ENCODE data around the gene MAP2K5.

MAP2K5 gene

DNA sequence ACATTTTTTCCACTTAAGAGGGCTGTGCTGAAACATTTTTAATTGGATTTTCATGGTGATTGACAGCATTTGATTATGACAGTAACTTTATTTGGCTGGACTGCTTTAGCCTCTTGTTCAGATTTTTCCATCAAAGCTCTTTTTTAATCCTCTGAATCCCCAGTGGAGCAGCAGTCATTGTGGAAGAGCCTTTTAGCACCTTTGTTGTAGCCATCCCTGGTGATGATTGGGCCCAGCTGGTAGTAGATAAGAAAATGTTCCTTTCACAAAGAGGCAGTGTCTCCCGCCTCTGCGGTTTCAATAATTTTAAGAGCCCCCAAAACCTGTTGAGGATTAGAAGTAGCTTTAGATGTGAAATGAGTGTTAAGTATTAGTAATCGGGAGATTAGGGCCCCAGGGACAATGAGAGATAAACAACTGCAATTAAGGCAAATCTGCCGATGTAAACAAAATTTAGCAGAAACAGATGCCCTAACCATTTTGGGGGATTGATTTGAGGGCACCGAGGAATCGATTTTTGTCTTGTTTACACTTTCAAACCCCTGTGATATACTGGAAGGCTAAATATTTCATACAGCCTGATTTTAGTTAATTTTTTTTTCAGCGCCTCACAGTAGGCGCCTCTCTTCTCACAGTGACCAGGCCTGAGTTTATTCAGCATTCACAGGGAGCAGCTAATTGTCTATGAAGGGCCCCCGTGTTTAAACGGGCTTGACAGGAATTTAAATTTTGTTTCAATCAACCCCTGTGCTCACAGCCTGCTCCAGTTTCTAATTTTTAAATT, 239.6 kb downstream of the MAP2K5 start:
- peaks cover 18 to 35% of the 10 kb centered on the region in 2 donors for H3K4me1 ChIP-seq (ENCODE audit: control insufficient read depth in 2 of 2, insufficient read depth in 1 of 2, low read depth in 1 of 2, low read length in 2 of 2)
- no peak overlapping the region for H2BK120ac ChIP-seq (ENCODE audit: low read depth, low read length)
- H3K9ac ChIP-seq (ENCODE audit: low read depth, low read length, poor library complexity): no peak overlapping the region
- no peaks in the 10 kb centered on the region for H3K9me3 ChIP-seq (replicated peaks in 1 of 2; ENCODE audit: control insufficient read depth in 2 of 2, insufficient read depth in 1 of 2, low read depth in 1 of 2, low read length in 2 of 2)
- DNase-seq (ENCODE audit: low spot score): peak; percentile 36
- H3K27ac ChIP-seq (replicated peaks; ENCODE audit: low read length): peak overlapping the region; percentile 84
- no CpG with 5 or more reads among the region's 10 CpGs for WGBS, 2 donors (ENCODE audit: extremely low coverage in 2 of 2, insufficient read length in 2 of 2, insufficient replicate concordance in 1 of 2)
- H3K36me3 ChIP-seq (replicated peaks in 1 of 2; ENCODE audit: control insufficient read depth in 2 of 2, insufficient read depth in 2 of 2, low read length in 2 of 2): no peaks in the 10 kb centered on the region
- peaks cover 2% of the 10 kb centered on the region for H3K79me1 ChIP-seq (ENCODE audit: low read depth, low read length)
- no peak overlapping the region for H2BK12ac ChIP-seq (ENCODE audit: low read length)
- H2BK15ac ChIP-seq (ENCODE audit: low read length): no peak overlapping the region
- H3K18ac ChIP-seq (ENCODE audit: low read length): no peak overlapping the region
- H3K4me2 ChIP-seq (ENCODE audit: insufficient read depth, low read length, poor library complexity, severe bottlenecking): no peak overlapping the region
- H3K14ac ChIP-seq (ENCODE audit: low read length): no peak overlapping the region
- no peak overlapping the region for H4K8ac ChIP-seq (ENCODE audit: low read depth, low read length)
- peak overlapping the region; percentile 59 for H2BK5ac ChIP-seq (ENCODE audit: low read length)
- H3K4me3 ChIP-seq (ENCODE audit: low read length in 2 of 2): no peak overlapping the region
- H4K91ac ChIP-seq (ENCODE audit: low read depth, low read length, poor library complexity): no peak overlapping the region
- no peak overlapping the region for H3K4ac ChIP-seq (ENCODE audit: low read length)
- peak overlapping the region; percentile 30 for H2AFZ ChIP-seq (ENCODE audit: low read length)
- H3K27me3 ChIP-seq (ENCODE audit: control insufficient read depth in 3 of 3, insufficient read depth in 3 of 3, low read depth in 1 of 3, low read length in 3 of 3): no peaks in the 10 kb centered on the region
- H3K23ac ChIP-seq (ENCODE audit: low read depth, low read length, poor library complexity): no peak overlapping the region
- H2AK5ac ChIP-seq (ENCODE audit: low read depth, low read length): no peak overlapping the region

DNA sequence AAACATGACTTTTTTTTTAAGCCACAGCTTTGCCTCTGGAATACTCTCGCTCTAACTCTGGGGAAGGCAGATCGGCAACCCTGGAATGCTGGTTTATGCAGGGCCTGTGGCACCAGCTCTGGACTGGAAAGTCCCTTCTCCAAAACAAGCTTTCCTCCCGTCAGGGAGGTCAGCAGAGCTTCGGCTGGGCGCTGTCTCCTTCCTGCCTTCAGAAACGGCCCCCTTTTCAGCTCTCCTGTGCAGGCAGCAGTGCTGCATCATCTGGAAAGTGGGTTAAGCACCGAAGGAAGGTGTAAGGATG, 240.1 kb downstream of the MAP2K5 start:
- Histone ChIP-seq H3K4me2 (ENCODE audit: insufficient read depth, low read length, poor library complexity, severe bottlenecking) (no peak overlapping the region), H2AFZ (ENCODE audit: low read length) (peak overlapping the region; percentile 30), H3K9ac (ENCODE audit: low read depth, low read length, poor library complexity) (no peak overlapping the region), H2AK5ac (ENCODE audit: low read depth, low read length) (no peak overlapping the region), H3K79me1 (ENCODE audit: low read depth, low read length) (peaks cover 2% of the 10 kb centered on the region), H3K36me3 (replicated peaks in 1 of 2; ENCODE audit: control insufficient read depth in 2 of 2, insufficient read depth in 2 of 2, low read length in 2 of 2) (no peaks in the 10 kb centered on the region), H3K23ac (ENCODE audit: low read depth, low read length, poor library complexity) (no peak overlapping the region), H3K14ac (ENCODE audit: low read length) (no peak overlapping the region), H3K27ac (replicated peaks; ENCODE audit: low read length) (peak overlapping the region; percentile 84), H2BK12ac (ENCODE audit: low read length) (no peak overlapping the region), H4K91ac (ENCODE audit: low read depth, low read length, poor library complexity) (peak overlapping the region; percentile 95), H3K4me3 (ENCODE audit: low read length in 2 of 2) (no peak overlapping the region), H3K18ac (ENCODE audit: low read length) (peak overlapping the region; percentile 61), H3K4ac (ENCODE audit: low read length) (no peak overlapping the region), H3K4me1 (ENCODE audit: control insufficient read depth in 2 of 2, insufficient read depth in 1 of 2, low read depth in 1 of 2, low read length in 2 of 2) (peaks cover 18 to 37% of the 10 kb centered on the region in 2 donors), H2BK15ac (ENCODE audit: low read length) (no peak overlapping the region), H3K27me3 (ENCODE audit: control insufficient read depth in 3 of 3, insufficient read depth in 3 of 3, low read depth in 1 of 3, low read length in 3 of 3) (no peaks in the 10 kb centered on the region), H3K9me3 (replicated peaks in 1 of 2; ENCODE audit: control insufficient read depth in 2 of 2, insufficient read depth in 1 of 2, low read depth in 1 of 2, low read length in 2 of 2) (no peaks in the 10 kb centered on the region), H4K8ac (ENCODE audit: low read depth, low read length) (no peak overlapping the region), H2BK120ac (ENCODE audit: low read depth, low read length) (peak overlapping the region; percentile 12), H2BK5ac (ENCODE audit: low read length) (peak overlapping the region; percentile 59)
- peak; percentile 21 for DNase-seq (ENCODE audit: low spot score)
- whole genome bisulfite sequencing, 2 donors (ENCODE audit: extremely low coverage in 2 of 2, insufficient read length in 2 of 2, insufficient replicate concordance in 1 of 2): no CpG with 5 or more reads among the region's 7 CpGs

GRCh38 chr15:67783303-67783702, 240.8 kb downstream of the MAP2K5 start:
- no peaks in the 10 kb centered on the region for H3K27me3 ChIP-seq (ENCODE audit: control insufficient read depth in 3 of 3, insufficient read depth in 3 of 3, low read depth in 1 of 3, low read length in 3 of 3)
- H3K79me1 ChIP-seq (ENCODE audit: low read depth, low read length): peaks cover 2% of the 10 kb centered on the region
- DNase-seq (ENCODE audit: low spot score): no peak
- peaks cover 18 to 37% of the 10 kb centered on the region in 2 donors for H3K4me1 ChIP-seq (ENCODE audit: control insufficient read depth in 2 of 2, insufficient read depth in 1 of 2, low read depth in 1 of 2, low read length in 2 of 2)
- peak overlapping the region; percentile 24 for H2BK12ac ChIP-seq (ENCODE audit: low read length)
- H3K4ac ChIP-seq (ENCODE audit: low read length): no peak overlapping the region
- H2BK15ac ChIP-seq (ENCODE audit: low read length): peak overlapping the region; percentile 65
- peak overlapping the region; percentile 46 for H2AK5ac ChIP-seq (ENCODE audit: low read depth, low read length)
- H3K4me3 ChIP-seq (ENCODE audit: low read length in 2 of 2): no peak overlapping the region
- no peak overlapping the region for H3K9ac ChIP-seq (ENCODE audit: low read depth, low read length, poor library complexity)
- no peaks in the 10 kb centered on the region for H3K9me3 ChIP-seq (replicated peaks in 1 of 2; ENCODE audit: control insufficient read depth in 2 of 2, insufficient read depth in 1 of 2, low read depth in 1 of 2, low read length in 2 of 2)
- peak overlapping the region; percentile 59 for H2BK5ac ChIP-seq (ENCODE audit: low read length)
- no CpG with 5 or more reads among the region's 7 CpGs for WGBS, 2 donors (ENCODE audit: extremely low coverage in 2 of 2, insufficient read length in 2 of 2, insufficient replicate concordance in 1 of 2)
- H3K4me2 ChIP-seq (ENCODE audit: insufficient read depth, low read length, poor library complexity, severe bottlenecking): no peak overlapping the region
- H4K91ac ChIP-seq (ENCODE audit: low read depth, low read length, poor library complexity): peak overlapping the region; percentile 95
- no peaks in the 10 kb centered on the region for H3K36me3 ChIP-seq (replicated peaks in 1 of 2; ENCODE audit: control insufficient read depth in 2 of 2, insufficient read depth in 2 of 2, low read length in 2 of 2)
- no peak overlapping the region for H4K8ac ChIP-seq (ENCODE audit: low read depth, low read length)
- peak overlapping the region; percentile 17 for H3K23ac ChIP-seq (ENCODE audit: low read depth, low read length, poor library complexity)
- H2BK120ac ChIP-seq (ENCODE audit: low read depth, low read length): peak overlapping the region; percentile 12
- H3K14ac ChIP-seq (ENCODE audit: low read length): no peak overlapping the region
- no peak overlapping the region for H2AFZ ChIP-seq (ENCODE audit: low read length)
- no peak overlapping the region for H3K27ac ChIP-seq (replicated peaks; ENCODE audit: low read length)
- peak overlapping the region; percentile 88 for H3K18ac ChIP-seq (ENCODE audit: low read length)

DNA sequence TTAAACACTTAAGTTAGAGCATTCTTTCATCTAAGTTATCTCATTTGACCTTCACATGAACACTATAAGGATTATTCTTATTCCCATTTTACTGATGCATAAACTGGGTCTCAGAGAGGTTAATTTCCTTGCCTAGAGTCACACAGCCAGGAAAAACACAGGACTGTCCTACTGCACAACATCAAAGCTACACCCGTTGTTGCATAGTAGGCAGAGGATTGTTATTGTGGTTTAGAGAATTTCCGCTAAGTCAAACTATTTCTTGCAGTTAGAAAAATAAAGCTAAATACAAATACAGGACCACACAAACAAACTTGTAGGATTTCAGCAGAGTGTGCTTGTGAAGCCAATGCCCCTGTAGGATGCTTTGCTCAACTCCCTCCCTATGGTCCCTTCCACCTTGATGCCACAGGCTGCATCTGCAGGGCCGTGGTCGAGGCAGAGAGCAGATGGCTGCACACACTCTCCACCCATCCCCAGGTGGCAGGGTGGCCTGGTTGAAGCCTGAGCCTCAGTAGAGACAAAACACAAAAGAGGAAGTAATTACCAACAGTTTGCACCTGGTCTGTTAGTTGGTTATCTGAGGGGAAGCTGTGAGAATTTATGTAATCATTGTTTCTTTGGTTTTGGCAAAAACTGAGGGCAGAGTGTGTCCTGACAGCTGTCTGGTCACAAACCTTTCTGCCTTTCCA, 241.7 kb downstream of the MAP2K5 start:
- Histone ChIP-seq H2AFZ (ENCODE audit: low read length) (no peak overlapping the region), H2BK5ac (ENCODE audit: low read length) (no peak overlapping the region), H4K8ac (ENCODE audit: low read depth, low read length) (no peak overlapping the region), H4K91ac (ENCODE audit: low read depth, low read length, poor library complexity) (no peak overlapping the region), H3K14ac (ENCODE audit: low read length) (no peak overlapping the region), H3K4me1 (ENCODE audit: control insufficient read depth in 2 of 2, insufficient read depth in 1 of 2, low read depth in 1 of 2, low read length in 2 of 2) (peaks cover 18 to 32% of the 10 kb centered on the region in 2 donors), H3K4me3 (ENCODE audit: low read length in 2 of 2) (no peak overlapping the region), H3K4ac (ENCODE audit: low read length) (no peak overlapping the region), H2BK12ac (ENCODE audit: low read length) (no peak overlapping the region), H3K23ac (ENCODE audit: low read depth, low read length, poor library complexity) (no peak overlapping the region), H2AK5ac (ENCODE audit: low read depth, low read length) (no peak overlapping the region), H2BK120ac (ENCODE audit: low read depth, low read length) (no peak overlapping the region), H3K36me3 (replicated peaks in 1 of 2; ENCODE audit: control insufficient read depth in 2 of 2, insufficient read depth in 2 of 2, low read length in 2 of 2) (no peaks in the 10 kb centered on the region), H3K18ac (ENCODE audit: low read length) (no peak overlapping the region), H3K9ac (ENCODE audit: low read depth, low read length, poor library complexity) (no peak overlapping the region), H3K27ac (replicated peaks; ENCODE audit: low read length) (no peak overlapping the region), H3K79me1 (ENCODE audit: low read depth, low read length) (peaks cover 2% of the 10 kb centered on the region), H3K9me3 (replicated peaks in 1 of 2; ENCODE audit: control insufficient read depth in 2 of 2, insufficient read depth in 1 of 2, low read depth in 1 of 2, low read length in 2 of 2) (no peaks in the 10 kb centered on the region), H2BK15ac (ENCODE audit: low read length) (no peak overlapping the region), H3K4me2 (ENCODE audit: insufficient read depth, low read length, poor library complexity, severe bottlenecking) (no peak overlapping the region), H3K27me3 (ENCODE audit: control insufficient read depth in 3 of 3, insufficient read depth in 3 of 3, low read depth in 1 of 3, low read length in 3 of 3) (no peaks in the 10 kb centered on the region)
- no CpG with 5 or more reads among the region's 4 CpGs for WGBS, 2 donors (ENCODE audit: extremely low coverage in 2 of 2, insufficient read length in 2 of 2, insufficient replicate concordance in 1 of 2)
- no peak for DNase-seq (ENCODE audit: low spot score)

Measured in neuronal stem cell (in vitro differentiated cells).